Ovary (tissue), 9 donors: ENCODE results near the gene ART3. TPM values are rescaled to one million over a fixed set of nuclear protein-coding genes. Genes with fewer than 3 reads are reported as not detected.

Experiments
- DNase-seq, 5 donors: peaks; one replicate each; pipeline ENCODE4 v3.0.0-alpha.2; 2019 to 2020
- H3K27ac ChIP-seq, 2 donors: fragments of 200-600 bp; one replicate each; pipeline versions ENCODE4 v1.5.1 to v1.8.0; 2019 to 2022
- H3K27me3 ChIP-seq: fragments of 200-600 bp; one replicate; pipeline ENCODE4 v1.8.0; 2022
- H3K36me3 ChIP-seq: fragments of 200-600 bp; sonication (generic); one replicate; pipeline ENCODE4 v1.5.1; 2019
- H3K4me1 ChIP-seq: one replicate; pipeline ENCODE4 v1.8.1; 2013; ENCODE audit warnings: mild to moderate bottlenecking, moderate library complexity; ENCODE audit not compliant: insufficient read depth
- H3K4me3 ChIP-seq: fragments of 200-600 bp; sonication (generic); one replicate; pipeline ENCODE4 v1.5.1; 2017
- H3K9me3 ChIP-seq, 2 donors: fragments of 200-600 bp in 1 of 2; sonication (generic) in 1 of 2; one replicate each; pipeline versions ENCODE4 v1.5.1 to v1.8.1; 2013 to 2019; ENCODE audit warnings: mild to moderate bottlenecking in 1 of 2, moderate library complexity in 1 of 2
- EP300 ChIP-seq: sonication (generic); formaldehyde crosslinking; IDR thresholded peaks from one replicate; pipeline ENCODE4 v1.6.1; 2017; ENCODE audit warnings: antibody characterized with exemption
- POLR2A ChIP-seq: fragments of 450-650 bp; IDR thresholded peaks from one replicate; pipeline ENCODE4 v1.6.1; 2017; ENCODE audit warnings: antibody characterized with exemption, mild to moderate bottlenecking, moderate library complexity
- WGBS, 3 donors: extraction: QIAGEN DNeasy Blood & Tissue Kit in 1 of 3; methylation state at CpG; one replicate each; pipeline versions ENCODE4 v1.1.5 to v1.1.7; 2013 to 2017; 5-methylcytosine and 5-hydroxymethylcytosine counted together
- intact Hi-C, 4 donors: fragments of 100-400 bp; cut with DNase I; formaldehyde crosslinking; loops; one replicate each; pipeline versions ENCODE4 v1.11.0 to v1.15.1; 2022 to 2023
- polyA plus RNA-seq, 2 donors: library from polyadenylated mRNA; stranded (reverse); fragments of 200-250 nt in 1 of 2; fragments of 350-450 nt in 1 of 2; fragmentation: Illumina TruSeq in 1 of 2; extraction: RNeasy Lipid Tissue Mini Kit (QIAGEN cat#74804) in 1 of 2; gene quantifications; one replicate each; pipeline ENCODE4 v1.2.3, GENCODE V29; 2013 to 2014
- total RNA-seq, 7 donors: library from RNA; depleted of rRNA in 2 of 7; stranded (reverse); fragments of >200 nt in 2 of 7; fragmentation: NEBNext Ultra II Directional in 3 of 7; extraction: Animal tissue kit (Norgen Biotek cat#: 25700) in 3 of 7; gene quantifications; one replicate each; pipeline versions ENCODE4 v1.1.0 to v1.2.4, GENCODE V29; 2016 to 2023
- TF ChIP-seq, protein P1 (sequence below), 3 donors: fragments of 450-650 bp in 2 of 3; fragments of 200-600 bp in 1 of 3; IDR thresholded peaks; one replicate each; pipeline versions ENCODE4 v1.5.1 to v1.8.0; 2016 to 2022; ENCODE audit warnings: antibody characterized with exemption in 3 of 3, mild to moderate bottlenecking in 1 of 3
- donor health status: DM: no; HTN: no; CAD: no; lungs with moderate emphysema.
- donor health status: DM: no; HTN: no; CAD: no.
- donor health status: Bipolar disorder and iron deficiency.
- donor health status: DM: yes; HTN: yes; CAD: no.
- donor health status: DM: no; HTN: no; CAD: no.
- donor health status: DM: yes; HTN: yes; CAD: no.

ART3 gene
- total and polyA plus RNA-seq, 9 donors = 0.11 to 1.5 (median 0.71) TPM; not detected in 4

DNA sequence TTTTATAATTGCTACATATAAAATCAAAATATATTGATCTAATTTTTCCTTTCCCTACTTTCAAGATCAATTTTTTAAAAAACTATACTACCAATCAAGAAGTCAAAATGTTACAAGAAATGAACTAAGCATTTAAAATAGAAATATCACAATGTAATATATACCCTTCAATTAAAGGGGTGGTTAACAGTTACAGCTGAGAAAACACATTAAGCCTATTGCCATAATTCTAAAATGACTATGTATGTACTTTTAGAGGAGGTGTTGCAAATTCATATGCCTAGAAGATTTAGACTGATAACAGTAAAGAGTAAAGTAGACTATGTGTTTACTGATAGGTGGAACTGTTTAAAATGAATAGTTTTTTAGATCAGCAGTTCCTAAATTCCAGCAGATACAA is 70.0 kb downstream of the ART3 start:
- no peak for DNase-seq
- Histone ChIP-seq H3K9me3 (no peaks in the 10 kb centered on the region), H3K27ac (no peak overlapping the region), H3K4me3 (no peak overlapping the region), H3K36me3 (no peaks in the 10 kb centered on the region), H3K4me1 (peaks cover 3% of the 10 kb centered on the region), H3K27me3 (peaks cover 4% of the 10 kb centered on the region)
- TF ChIP-seq, protein P1, sequence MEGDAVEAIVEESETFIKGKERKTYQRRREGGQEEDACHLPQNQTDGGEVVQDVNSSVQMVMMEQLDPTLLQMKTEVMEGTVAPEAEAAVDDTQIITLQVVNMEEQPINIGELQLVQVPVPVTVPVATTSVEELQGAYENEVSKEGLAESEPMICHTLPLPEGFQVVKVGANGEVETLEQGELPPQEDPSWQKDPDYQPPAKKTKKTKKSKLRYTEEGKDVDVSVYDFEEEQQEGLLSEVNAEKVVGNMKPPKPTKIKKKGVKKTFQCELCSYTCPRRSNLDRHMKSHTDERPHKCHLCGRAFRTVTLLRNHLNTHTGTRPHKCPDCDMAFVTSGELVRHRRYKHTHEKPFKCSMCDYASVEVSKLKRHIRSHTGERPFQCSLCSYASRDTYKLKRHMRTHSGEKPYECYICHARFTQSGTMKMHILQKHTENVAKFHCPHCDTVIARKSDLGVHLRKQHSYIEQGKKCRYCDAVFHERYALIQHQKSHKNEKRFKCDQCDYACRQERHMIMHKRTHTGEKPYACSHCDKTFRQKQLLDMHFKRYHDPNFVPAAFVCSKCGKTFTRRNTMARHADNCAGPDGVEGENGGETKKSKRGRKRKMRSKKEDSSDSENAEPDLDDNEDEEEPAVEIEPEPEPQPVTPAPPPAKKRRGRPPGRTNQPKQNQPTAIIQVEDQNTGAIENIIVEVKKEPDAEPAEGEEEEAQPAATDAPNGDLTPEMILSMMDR (IDR thresholded peaks at IDR 0.05) = no peak
- TF ChIP-seq POLR2A (no peak), EP300 (no peak)
- intact Hi-C loops = no loop called here

DNA sequence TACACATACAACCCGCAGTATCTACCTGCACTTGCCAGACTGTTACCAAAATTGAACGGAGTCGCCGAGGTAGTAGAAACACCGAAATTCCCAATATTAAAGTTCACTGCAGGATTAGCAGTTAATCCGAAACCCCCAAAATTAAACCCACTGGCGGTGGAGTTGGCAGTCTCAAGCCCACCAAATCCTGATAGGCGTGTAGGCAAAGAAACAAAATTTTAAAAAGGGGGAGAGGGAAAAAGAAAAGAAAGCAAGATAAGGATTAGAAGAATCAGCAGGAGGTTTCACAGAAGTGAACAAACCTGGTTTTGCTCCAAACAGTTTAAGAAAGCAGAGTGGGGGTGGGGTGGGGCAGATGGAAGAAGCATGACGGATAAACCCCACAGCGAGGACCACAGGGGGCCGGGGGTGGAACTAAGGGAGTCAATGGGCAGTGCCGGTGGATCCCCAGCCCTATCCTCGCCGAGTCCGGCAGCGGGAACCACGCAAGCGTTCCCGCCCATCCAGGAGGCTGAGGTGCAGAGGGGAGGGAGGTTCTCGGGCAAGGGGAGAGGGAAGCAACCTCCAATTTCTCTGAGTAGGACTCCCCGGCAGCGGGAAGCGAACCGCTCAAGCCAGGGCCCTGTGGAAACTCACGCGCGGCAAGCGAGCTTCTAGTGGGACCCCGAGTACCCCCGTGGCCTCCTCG is 73.1 kb downstream of the ART3 start:
- Histone ChIP-seq H3K27me3 (peaks cover 4% of the 10 kb centered on the region), H3K27ac (peak overlapping the region; percentile 85 to 92), H3K4me3 (peak overlapping the region; percentile 98), H3K36me3 (no peaks in the 10 kb centered on the region), H3K9me3 (no peaks in the 10 kb centered on the region), H3K4me1 (peaks cover 4% of the 10 kb centered on the region)
- DNase-seq = peak in 1 of 5 donors; percentile 25
- no peak for TF ChIP-seq POLR2A
- TF ChIP-seq EP300 = no peak
- TF ChIP-seq, protein P1 (IDR thresholded peaks at IDR 0.05) = no peak
- WGBS, 3 donors = 0 to 1% (median 0%) methylated on average over 23 to 31 of the region's 31 CpGs
- intact Hi-C loops = no loop called here

DNA sequence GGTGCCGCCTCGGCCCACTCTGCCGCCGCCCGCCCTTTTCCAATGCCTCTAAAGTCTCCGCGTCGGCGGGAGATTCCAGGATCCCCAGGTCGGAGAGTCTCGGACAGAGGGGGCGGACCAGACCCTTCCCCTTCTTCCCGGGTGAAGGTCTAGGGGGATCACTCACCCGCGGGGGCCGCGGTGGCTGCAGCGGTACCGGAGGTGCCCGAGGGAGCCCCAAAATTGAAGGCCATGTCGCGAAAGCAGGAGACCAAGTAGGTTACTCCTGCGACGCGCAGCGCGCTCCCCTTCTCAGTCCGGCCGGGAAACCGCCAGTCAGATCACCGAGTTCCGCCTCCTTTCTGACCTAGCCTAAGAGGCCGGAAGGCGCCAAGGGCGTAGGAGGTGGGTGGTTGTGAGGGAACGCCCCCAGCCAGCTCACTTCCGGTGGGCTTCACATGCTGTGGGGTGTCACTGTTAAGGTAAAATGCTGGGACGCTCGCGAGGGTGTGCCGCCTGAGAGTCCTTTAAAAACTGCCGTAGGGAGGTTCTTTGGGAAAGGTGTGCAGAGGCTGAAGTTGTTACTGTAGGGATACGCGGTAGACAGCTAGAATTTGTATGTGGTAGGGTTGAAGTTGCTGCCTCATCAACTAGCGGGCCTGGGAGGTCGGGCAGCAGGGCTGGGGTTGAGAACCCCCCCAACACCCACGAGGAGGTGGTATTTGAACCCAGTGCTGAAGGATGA is 73.8 kb downstream of the ART3 start, which contains the start of gene NUP54:
Gene NUP54 (minus strand): TSS at position 256 of the 724 bp plus-strand sequence. CDS start 23 bp downstream, at position 233.
- DNase-seq = peak; percentile 91 to 95 (median 92)
- intact Hi-C loops = no loop called here
- WGBS, 3 donors = 0 to 1% (median 1%) methylated on average over 40 to 47 of the region's 47 CpGs
- Histone ChIP-seq H3K27ac (peak within 1 kb of the TSS; percentile 85 to 92), H3K36me3 (no peaks in the 10 kb centered on the region), H3K4me3 (peak within 1 kb of the TSS; percentile 98), H3K4me1 (peaks cover 4% of the 10 kb centered on the region), H3K27me3 (peaks cover 4% of the 10 kb centered on the region), H3K9me3 (no peaks in the 10 kb centered on the region)
- TF ChIP-seq, protein P1 (IDR thresholded peaks at IDR 0.05) = no peak
- TF ChIP-seq POLR2A (peak; percentile 76), EP300 (no peak)

DNA sequence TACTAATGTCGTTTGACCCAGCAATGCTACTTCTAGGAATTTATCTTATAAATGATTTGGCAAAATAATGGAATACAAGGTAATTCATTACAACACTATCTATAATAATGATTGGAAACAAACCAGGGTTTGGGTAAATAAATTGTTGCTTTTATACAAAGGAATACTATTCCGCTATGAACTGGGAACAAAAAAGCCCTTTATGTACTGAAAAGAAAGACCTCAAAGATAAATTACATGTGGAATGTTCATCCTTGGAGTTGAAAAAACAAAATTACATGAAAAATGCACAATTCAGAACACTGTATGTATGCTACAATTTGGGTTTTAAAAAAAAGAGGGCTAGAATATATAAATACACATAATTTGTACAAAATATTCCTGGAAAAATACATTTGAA is 78.8 kb downstream of the ART3 start:
- Histone ChIP-seq H3K36me3 (no peaks in the 10 kb centered on the region), H3K27me3 (no peaks in the 10 kb centered on the region), H3K4me3 (no peak overlapping the region), H3K9me3 (no peaks in the 10 kb centered on the region), H3K27ac (no peak overlapping the region), H3K4me1 (peaks cover 6% of the 10 kb centered on the region)
- intact Hi-C loops = no loop called here
- 74 to 83% (median 79%) methylated on average over 2 of the region's 2 CpGs for WGBS, 3 donors
- TF ChIP-seq, protein P1 (IDR thresholded peaks at IDR 0.05) = no peak
- TF ChIP-seq EP300 (no peak), POLR2A (no peak)
- no peak for DNase-seq
